HepG2 (cell line): ENCODE measurements around the gene CCDC77. TPM values are rescaled to one million over a fixed set of nuclear protein-coding genes. Genes with fewer than 3 reads are reported as not detected.
A peak's percentile ranks its signal among the peaks of the same experiment; 100 is the strongest.

Experiments
- ATM ChIP-seq: fragments of 450-650 bp; IDR thresholded peaks from 2 replicates; pipeline ENCODE4 v1.7.1; 2017; ENCODE audit warnings: mild to moderate bottlenecking, borderline replicate concordance
- CEBPB ChIP-seq: IDR thresholded peaks from 2 replicates; pipeline ENCODE4 v1.6.1; 2011; ENCODE audit warnings: low read depth, low read length, improper control_type of control experiment, borderline replicate concordance
- E2F2 ChIP-seq: sonication (generic); formaldehyde crosslinking; IDR thresholded peaks from 2 replicates; pipeline ENCODE4 v1.4.0; 2020; ENCODE audit warnings: missing genetic modification reagents, borderline replicate concordance
- ETV5 ChIP-seq: IDR thresholded peaks from 2 replicates; pipeline ENCODE4 v1.6.1; 2018; ENCODE audit warnings: missing biosample characterization, missing genetic modification reagents, inconsistent platforms, borderline replicate concordance
- FLYWCH1 ChIP-seq: sonication (generic); formaldehyde crosslinking; IDR thresholded peaks from 2 replicates; pipeline ENCODE4 v1.8.1; 2023; ENCODE audit warnings: mild to moderate bottlenecking, missing genetic modification reagents
- HMG20B ChIP-seq: conservative IDR thresholded peaks from 2 replicates; pipeline ENCODE4 v1.6.1; 2016; ENCODE audit warnings: missing genetic modification reagents, missing compliant biosample characterization
- IRF1 ChIP-seq: sonication (generic); formaldehyde crosslinking; IDR thresholded peaks from 2 replicates; pipeline ENCODE4 v1.4.0; 2020; ENCODE audit warnings: low read depth, mild to moderate bottlenecking, missing genetic modification reagents
- LRRFIP1 ChIP-seq: sonication (generic); formaldehyde crosslinking; conservative IDR thresholded peaks from 2 replicates; pipeline ENCODE4 v1.4.0; 2020; ENCODE audit warnings: missing genetic modification reagents
- MATR3 ChIP-seq: sonication (generic); formaldehyde crosslinking; IDR thresholded peaks from 2 replicates; pipeline ENCODE4 v1.4.0; 2020; ENCODE audit warnings: missing genetic modification reagents
- SSRP1 ChIP-seq: IDR thresholded peaks from 2 replicates; pipeline ENCODE4 v1.6.1; 2016; ENCODE audit warnings: control low read depth
- TARDBP ChIP-seq: sonication (generic); formaldehyde crosslinking; IDR thresholded peaks from 2 replicates; pipeline ENCODE4 v1.8.0; 2022; ENCODE audit warnings: mild to moderate bottlenecking, missing genetic modification reagents
- TOE1 ChIP-seq: sonication (generic); formaldehyde crosslinking; IDR thresholded peaks from 2 replicates; pipeline ENCODE4 v1.4.0; 2020; ENCODE audit warnings: mild to moderate bottlenecking, missing genetic modification reagents
- ZFP37 ChIP-seq: sonication (generic); formaldehyde crosslinking; IDR thresholded peaks from 2 replicates; pipeline ENCODE4 v1.4.0; 2020; ENCODE audit warnings: missing genetic modification reagents, borderline replicate concordance
- ZNF10 ChIP-seq: sonication (generic); formaldehyde crosslinking; IDR thresholded peaks from 2 replicates; pipeline ENCODE4 v1.4.0; 2020; ENCODE audit warnings: mild to moderate bottlenecking, low read depth, missing genetic modification reagents, borderline replicate concordance
- ZNF276 ChIP-seq: sonication (generic); formaldehyde crosslinking; IDR thresholded peaks from 2 replicates; pipeline ENCODE4 v1.4.0; 2020; ENCODE audit warnings: mild to moderate bottlenecking, low read depth, missing genetic modification reagents
- ZNF350 ChIP-seq: sonication (generic); formaldehyde crosslinking; IDR thresholded peaks from 2 replicates; pipeline ENCODE4 v1.4.0; 2020; ENCODE audit warnings: mild to moderate bottlenecking, low read depth, missing genetic modification reagents, borderline replicate concordance
- ZNF431 ChIP-seq: sonication (generic); formaldehyde crosslinking; IDR thresholded peaks from 2 replicates; pipeline ENCODE4 v1.9.0; 2022; ENCODE audit warnings: missing genetic modification reagents, low read depth, mild to moderate bottlenecking, borderline replicate concordance
- ZNF512 ChIP-seq: sonication (generic); formaldehyde crosslinking; IDR thresholded peaks from 2 replicates; pipeline ENCODE4 v1.4.0; 2020; ENCODE audit warnings: mild to moderate bottlenecking, missing genetic modification reagents
- ZNF589 ChIP-seq: sonication (generic); formaldehyde crosslinking; conservative IDR thresholded peaks from 2 replicates; pipeline ENCODE4 v1.8.0; 2022; ENCODE audit warnings: mild to moderate bottlenecking, moderate library complexity, missing genetic modification reagents
- polyA plus RNA-seq, 8 experiments: library from polyadenylated mRNA; depleted of rRNA in 3 of 8; stranded (reverse) in 7 of 8; unstranded in 1 of 8; fragments of >200 nt; fragmentation: Illumina TruSeq in 4 of 8; extraction: Trizol in 4 of 8; gene quantifications; 2 replicates each; pipeline versions ENCODE4 v1.2.1 to v1.2.3, GENCODE V29; 2011 to 2016; ENCODE audit warnings: low read depth in 4 of 8, missing spikeins in 1 of 8, mixed read lengths in 1 of 8; ENCODE audit not compliant: insufficient read depth in 1 of 8
- total RNA-seq, 5 experiments: library from RNA; depleted of rRNA; stranded (reverse); fragments of >200 nt; fragmentation: Illumina TruSeq; extraction: Trizol; gene quantifications; 2 replicates each; pipeline ENCODE4 v1.2.3, GENCODE V29; 2016; ENCODE audit warnings: low read depth in 1 of 5

The CCDC77 gene
- total and polyA plus RNA-seq, 2 of the 13 experiments (the other 11 are each of a cell fraction or from before 2014, with no cell fraction given): 6.4 to 16.4 TPM

- TF ChIP-seq SSRP1 (CRISPR knock-in tag): no peak
- no peak for TF ChIP-seq ETV5
- 0 out of 2 replicates have a peak, but pooled peaks have one; percentile 4 for TF ChIP-seq CEBPB
- TF ChIP-seq ZNF431 (CRISPR knock-in tag): no peak
- TF ChIP-seq HMG20B (CRISPR knock-in tag): no peak
- TF ChIP-seq ZNF276: no peak
- TF ChIP-seq TARDBP (CRISPR knock-in tag): peak; percentile 67; the same call in 1 of the 2 replicates
- TF ChIP-seq IRF1 (CRISPR knock-in tag): no peak
- no peak for TF ChIP-seq ZNF10
- no peak for TF ChIP-seq ATM
- no peak for TF ChIP-seq TOE1 (CRISPR knock-in tag)
- TF ChIP-seq ZNF589: no peak
- no peak for TF ChIP-seq MATR3 (CRISPR knock-in tag)
- TF ChIP-seq ZNF512: no peak
- TF ChIP-seq E2F2 (CRISPR knock-in tag): no peak
- TF ChIP-seq FLYWCH1 (CRISPR knock-in tag): no peak
- TF ChIP-seq LRRFIP1: no peak
- no peak for TF ChIP-seq ZFP37 (CRISPR knock-in tag)
- peak; percentile 77; the same call in 1 of the 2 replicates for TF ChIP-seq ZNF350 (CRISPR knock-in tag)
These were observed at the start of gene CCDC77 (continued) for GRCh38 chr12:401235-402028.
